Dedifferentiated amniotic fluid mesenchymal stem cell (primary cell): ENCODE data around the gene PTGER3.
"Not testable (repeated sequence)": the region's sequence is repeated elsewhere in the genome, so short reads cannot be mapped to it uniquely, and the experiment has no call there.

Source experiments
- DNase-seq: peaks from one replicate; pipeline ENCODE4 v3.0.0-alpha.2; 2016; ENCODE audit errors: extremely low spot score

PTGER3 gene

GRCh38 chr1:71002709-71003475 lies 44.7 kb downstream of the PTGER3 start:
- DNase-seq = no peak

- DNase-seq = no peak
Measured at GRCh38 chr1:71001624-71002023, 46.0 kb downstream of the PTGER3 start.

DNA sequence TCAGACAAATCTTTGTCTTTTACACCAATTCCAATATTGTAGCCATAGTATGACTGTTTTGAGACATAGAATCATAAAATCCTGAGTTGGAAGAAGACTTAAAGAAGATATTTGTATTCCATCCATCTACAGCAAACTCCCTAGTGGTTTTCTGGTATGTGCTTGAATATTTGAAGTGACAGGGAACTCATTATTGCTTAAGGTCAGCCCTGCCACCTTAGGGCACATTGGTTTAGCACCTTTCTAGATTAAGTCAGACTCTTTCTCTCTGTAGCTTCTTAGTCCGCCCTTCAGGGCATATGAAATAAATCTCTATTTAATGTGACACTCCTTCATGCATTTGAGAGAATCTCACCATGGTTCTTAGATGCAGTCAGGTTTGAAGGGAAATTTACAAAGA lies 49.8 kb downstream of the PTGER3 start:
- DNase-seq = no peak

DNA sequence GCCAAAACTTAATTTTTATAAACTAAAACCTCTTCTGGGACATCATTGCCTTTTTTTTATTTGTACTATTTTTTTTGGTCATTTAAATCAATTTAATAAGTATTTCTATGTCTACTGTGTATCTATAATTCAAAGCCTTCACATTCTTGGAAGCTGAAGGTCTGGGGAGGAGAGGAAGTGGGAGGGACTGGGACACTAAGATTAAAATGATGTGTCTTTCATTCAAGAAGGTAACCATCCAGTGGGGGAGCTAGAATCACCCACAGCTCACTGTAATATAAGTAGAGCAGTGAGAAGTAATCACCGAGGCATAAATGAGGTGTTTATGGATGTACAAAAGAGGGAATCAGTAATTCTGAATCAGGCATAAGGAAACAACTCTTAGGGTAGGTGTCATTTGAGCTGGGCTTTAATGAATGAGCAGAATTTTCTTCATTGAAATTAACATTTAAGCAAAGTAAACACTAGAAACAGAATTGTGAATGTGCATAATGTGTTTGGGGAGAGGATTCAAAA lies 52.8 kb downstream of the PTGER3 start:
- no peak for DNase-seq

DNA sequence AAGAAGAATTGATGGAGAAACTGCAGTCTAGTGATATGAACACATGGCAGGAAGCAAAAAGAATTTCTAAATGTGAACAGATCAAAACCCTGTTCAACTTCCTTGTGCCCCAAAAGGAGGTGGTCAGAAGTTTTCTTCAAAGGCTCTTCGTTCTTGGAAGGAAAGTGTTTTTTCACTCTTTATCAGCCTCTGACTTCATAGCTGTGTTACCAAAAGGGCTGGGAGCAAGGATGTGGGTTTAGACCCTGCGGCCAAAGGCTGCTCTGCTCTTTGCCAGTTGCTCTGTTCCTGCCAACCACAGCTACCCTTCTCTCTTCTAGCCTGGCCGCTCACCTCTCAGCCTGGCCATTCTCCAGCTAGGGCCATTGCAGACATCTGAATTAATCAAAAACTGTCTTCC lies 53.8 kb downstream of the PTGER3 start:
- DNase-seq = no peak

DNA sequence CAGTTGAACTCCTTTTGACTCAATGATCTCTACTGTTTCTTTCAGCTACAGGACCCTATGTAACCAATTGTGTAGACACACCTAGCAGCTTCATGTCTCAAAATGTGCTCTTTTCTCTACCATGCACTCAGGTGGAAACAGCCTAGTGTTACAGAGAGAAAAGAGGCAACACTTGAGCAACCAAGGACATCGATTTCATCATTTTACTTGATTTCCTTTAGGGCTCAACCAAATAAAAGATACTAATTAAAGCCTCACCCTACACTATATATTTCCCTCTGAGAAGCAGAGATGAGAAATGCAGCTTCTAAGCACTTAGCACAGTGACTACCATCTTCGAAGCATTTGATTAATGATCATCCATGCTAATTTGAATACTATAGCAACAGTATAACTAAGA lies 55.1 kb downstream of the PTGER3 start:
- DNase-seq = no peak

- no peak for DNase-seq
Measured at GRCh38 chr1:70990469-70991253, 57.0 kb downstream of the PTGER3 start.

DNA sequence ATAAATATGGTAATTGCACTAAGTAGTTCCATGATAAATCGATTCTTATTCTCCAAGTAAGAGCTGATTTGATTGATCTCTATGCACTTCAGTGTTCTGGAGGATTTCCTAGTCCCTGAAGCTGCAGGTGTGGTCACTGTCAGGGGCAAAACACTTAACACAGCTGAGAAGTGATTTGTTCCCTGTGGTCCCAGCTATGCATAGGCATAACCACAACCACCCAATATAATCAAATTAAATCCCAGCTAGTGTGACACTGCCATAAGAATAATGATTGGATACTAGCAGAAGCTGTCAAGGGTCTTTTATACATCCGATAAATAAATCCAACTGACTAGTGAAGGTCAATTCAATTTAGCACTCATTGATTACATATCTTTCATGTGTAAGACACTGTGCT lies 60.1 kb downstream of the PTGER3 start:
- DNase-seq = no peak

GRCh38 chr1:70985776-70986225 lies 61.8 kb downstream of the PTGER3 start:
- not testable (repeated sequence) for DNase-seq

- DNase-seq = not testable (repeated sequence)
Measured at GRCh38 chr1:70985278-70985677, 62.3 kb downstream of the PTGER3 start.

DNA sequence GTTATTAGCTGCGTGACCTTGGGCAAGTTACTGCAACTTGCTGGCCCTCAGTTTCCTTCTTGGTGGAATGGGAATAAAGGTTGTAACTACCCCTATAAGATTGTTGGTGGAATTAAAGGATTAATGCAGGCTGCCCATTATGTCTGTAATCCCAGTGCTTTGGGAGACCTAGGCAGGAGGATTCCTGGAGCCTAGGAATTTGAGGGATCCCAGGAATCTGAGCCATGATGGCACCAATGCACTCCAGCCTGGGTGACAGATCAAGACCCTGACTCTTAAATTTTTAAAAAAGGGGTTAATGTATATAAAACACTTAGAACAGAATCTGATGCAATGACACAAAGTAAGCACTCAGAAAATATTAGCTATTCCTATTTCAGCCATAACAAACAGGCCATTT lies 67.3 kb downstream of the PTGER3 start:
- no peak for DNase-seq

DNA sequence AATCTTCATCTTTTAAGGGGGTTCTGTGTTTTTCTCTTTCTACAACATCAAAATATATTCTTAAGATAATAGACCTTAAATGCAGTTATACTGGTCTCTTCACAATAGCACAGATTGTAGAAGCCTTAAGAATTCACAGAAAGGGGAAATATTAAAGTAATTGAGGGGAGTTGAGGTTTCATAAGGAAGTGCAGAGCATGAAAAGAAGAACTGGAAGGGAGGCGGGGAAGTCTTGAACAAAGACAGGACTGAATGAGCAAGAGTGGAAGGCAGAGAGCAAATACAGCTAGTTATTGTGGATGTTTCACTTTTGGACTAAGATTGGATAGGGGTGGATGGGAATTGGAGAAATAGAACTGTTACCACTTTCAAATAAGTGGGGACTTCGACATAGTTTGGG lies 67.7 kb downstream of the PTGER3 start:
- no peak for DNase-seq

- no peak for DNase-seq
Measured at GRCh38 chr1:70979313-70979712, 68.3 kb downstream of the PTGER3 start.

DNA sequence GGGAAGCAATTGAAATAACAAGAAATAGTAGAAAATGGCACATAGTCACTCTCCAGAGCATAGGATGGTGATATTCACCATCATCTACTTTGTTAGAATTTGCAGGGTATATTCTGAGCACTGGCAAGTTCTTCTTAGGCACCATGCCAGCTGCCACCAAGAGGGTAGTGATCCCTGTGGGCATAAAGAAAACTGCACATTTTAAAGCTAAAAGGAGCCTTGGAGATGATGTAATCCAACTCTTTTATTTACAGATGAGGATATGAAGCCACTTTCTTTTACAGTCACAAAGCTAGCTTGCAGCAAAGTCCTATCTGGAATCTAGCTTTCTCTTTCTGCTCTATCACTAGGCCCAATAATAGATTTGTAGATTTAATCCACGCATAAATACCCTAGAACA lies 69.0 kb downstream of the PTGER3 start:
- DNase-seq = no peak

DNA sequence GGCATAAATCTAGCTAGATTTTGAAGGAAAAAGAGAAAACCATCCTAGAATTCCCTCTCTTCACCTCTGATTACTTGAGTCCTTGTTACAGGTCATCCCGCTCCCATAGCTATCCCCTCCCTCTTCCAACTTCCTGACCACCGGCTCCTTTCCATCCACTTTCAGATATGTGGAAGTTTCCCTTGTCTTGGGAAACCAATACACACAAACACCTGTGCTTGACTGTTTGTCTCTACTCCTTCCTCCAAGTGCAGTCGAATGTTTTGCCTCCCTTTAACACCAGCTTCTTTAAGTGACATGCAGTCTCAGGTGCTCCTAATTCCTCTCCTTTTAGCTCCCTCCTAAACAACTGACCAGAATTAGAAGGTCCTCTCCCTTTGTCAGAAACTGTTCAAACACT lies 70.0 kb downstream of the PTGER3 start:
- DNase-seq = no peak

DNA sequence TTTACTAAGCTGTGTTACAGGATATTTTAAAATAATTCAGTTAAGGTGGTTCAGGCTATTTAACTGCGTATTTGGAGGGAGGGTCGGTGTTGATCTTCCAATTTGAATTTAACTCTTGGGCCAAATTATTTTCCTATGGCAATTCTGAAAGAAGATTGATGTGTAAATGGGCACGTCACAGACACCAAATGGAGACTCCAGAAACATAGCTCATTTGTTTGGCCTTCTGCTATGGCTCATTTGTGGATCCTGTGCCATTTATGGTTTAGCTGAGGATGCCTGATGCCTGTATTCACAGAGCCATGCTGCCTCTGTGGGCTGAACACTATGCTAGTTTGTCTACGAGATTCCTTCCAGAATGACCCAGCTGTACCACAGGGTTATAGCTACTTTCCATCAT lies 70.6 kb downstream of the PTGER3 start:
- DNase-seq = no peak

DNA sequence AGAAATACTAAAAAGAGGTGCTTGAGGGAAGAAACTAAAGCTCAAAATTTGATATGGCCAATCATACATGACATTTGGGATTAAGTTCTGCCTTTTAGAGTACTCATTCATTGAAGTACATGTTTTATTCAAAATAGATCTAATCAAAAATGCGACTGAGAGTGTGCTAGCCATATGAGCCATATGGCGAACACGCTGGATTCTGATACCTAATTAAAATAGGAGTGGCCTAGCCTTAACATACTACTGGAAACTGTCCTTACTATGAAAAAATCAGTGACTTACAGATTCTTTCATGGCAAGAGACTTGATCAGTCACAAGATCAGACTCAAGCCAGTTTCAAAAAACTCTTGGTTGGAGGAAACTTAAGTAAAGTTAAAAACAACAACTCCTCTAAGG lies 73.9 kb downstream of the PTGER3 start:
- DNase-seq = no peak

GRCh38 chr1:70970407-70970806 lies 77.2 kb downstream of the PTGER3 start:
- DNase-seq = no peak

DNA sequence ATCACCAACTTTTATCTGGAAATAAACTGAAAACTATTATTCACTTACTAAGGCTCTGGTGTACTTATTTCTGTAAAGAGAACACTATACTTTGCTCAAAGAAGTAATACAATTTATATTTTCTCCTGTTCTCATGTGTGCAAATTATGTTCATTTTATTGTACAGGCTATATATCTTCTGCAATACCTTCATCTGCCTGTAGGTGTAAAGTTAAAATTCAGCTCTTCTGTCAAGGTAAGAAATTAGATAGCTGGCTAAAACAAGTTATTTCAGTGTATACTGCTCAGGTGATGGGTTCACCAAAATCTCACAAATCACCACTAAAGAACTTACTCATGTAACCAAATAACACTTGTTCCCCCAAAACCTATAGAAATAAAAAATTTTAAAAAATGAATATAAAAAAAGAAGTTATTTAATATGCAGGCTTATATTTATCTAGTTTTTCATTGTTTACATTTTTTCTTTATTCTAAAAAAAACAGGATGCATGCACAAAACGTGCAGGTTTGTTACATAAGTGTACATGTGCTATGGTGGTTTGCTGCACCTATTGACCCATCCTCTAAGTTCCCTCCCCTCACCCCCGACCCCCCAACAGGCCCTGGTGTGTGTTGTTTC lies 81.5 kb downstream of the PTGER3 start:
- DNase-seq = no peak

DNA sequence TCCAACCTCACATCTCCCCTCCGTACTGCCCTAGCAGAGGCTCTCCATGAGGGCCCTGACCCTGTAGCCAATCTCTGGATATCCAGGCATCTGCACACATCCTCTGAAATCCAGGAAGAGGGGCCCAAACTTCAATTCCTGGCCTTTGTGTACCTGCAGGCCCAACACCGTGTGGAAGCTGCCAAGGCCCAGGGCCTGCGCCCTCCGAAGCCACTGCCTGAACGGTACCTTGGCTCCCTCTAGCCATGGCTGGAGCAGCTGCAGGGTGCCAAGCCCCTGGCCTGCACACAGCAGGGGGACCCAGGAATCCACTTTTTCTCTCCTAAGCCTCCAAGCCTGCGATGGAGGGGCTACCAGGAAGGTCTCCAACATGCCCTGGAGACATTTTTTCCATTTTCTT lies 84.2 kb downstream of the PTGER3 start:
- DNase-seq = no peak

GRCh38 chr1:70961374-70961975 lies 86.1 kb downstream of the PTGER3 start:
- DNase-seq = no peak

DNA sequence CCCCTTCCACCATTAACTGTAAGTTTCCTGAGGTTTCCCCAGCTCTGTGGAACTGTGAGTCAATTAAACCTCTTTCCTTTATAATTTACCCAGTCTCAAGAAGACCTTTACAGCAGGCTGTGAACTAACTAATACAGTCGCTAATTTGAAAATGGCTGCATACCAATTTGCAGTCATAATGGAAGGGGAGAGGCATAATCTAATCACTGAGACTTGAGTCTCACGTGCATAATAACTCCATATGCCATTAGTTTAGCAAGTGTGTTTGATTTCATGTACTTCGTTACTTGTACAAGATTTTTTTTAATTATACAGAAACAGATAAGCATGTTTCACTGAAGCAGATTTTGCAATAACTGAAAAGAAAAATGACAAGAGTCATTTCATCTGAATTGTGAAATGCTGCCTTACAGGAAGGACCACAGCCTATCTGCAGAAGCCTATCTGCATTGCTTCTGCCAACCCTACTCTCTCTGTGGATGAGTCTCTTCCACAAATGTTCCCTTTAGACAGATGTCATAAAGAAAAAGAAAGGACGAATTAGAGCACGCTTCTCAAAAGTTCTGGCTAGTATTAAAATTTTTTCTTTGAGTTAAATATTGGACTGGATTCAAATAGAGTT lies 99.1 kb downstream of the PTGER3 start:
- DNase-seq = no peak
